Measurements from ENCODE around the gene CACNB2. TPM values are rescaled to one million over a fixed set of nuclear protein-coding genes. Genes with fewer than 3 reads are reported as not detected.

CACNB2 gene
- total RNA-seq, 2 donors from 2014 or later = 5.5 to 17.4 TPM

DNA sequence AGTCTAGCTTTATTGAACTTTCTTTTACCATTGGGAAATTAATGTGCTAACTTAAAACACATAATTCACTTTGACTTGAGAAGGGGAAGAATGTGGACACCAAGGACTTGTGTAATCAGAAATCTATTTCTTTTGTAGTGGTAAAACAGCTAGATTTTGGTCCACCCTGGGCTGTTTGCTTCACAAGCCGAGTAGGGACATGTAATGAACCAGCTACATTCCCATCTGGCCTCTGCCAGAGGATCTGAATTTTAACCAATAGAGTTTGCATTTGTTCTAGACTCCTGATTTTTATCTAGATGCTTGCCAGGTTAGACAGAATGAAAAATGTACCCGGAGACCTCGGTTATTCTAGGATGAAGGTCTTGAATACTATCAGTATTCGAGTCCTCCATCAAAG, 1.9 kb downstream of the CACNB2 start:
- Histone ChIP-seq H3K4me1 (replicated peaks) (no peaks in the 10 kb centered on the region), H3K4me3 (peak overlapping the region in 1 of 2 donors; percentile 59), H3K27me3 (replicated peaks; ENCODE audit: insufficient read depth) (no peaks in the 10 kb centered on the region), H3K36me3 (no peaks in the 10 kb centered on the region), H3K9me3 (no peaks in the 10 kb centered on the region), H3K27ac (peak overlapping the region; percentile 82 to 88)
- TF ChIP-seq, protein P1, sequence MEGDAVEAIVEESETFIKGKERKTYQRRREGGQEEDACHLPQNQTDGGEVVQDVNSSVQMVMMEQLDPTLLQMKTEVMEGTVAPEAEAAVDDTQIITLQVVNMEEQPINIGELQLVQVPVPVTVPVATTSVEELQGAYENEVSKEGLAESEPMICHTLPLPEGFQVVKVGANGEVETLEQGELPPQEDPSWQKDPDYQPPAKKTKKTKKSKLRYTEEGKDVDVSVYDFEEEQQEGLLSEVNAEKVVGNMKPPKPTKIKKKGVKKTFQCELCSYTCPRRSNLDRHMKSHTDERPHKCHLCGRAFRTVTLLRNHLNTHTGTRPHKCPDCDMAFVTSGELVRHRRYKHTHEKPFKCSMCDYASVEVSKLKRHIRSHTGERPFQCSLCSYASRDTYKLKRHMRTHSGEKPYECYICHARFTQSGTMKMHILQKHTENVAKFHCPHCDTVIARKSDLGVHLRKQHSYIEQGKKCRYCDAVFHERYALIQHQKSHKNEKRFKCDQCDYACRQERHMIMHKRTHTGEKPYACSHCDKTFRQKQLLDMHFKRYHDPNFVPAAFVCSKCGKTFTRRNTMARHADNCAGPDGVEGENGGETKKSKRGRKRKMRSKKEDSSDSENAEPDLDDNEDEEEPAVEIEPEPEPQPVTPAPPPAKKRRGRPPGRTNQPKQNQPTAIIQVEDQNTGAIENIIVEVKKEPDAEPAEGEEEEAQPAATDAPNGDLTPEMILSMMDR (IDR thresholded peaks at IDR 0.05) = no peak
- TF ChIP-seq POLR2A (IDR thresholded peaks at IDR 0.05) (no peak), POLR2AphosphoS5 (IDR thresholded peaks at IDR 0.05) (no peak)
- intact Hi-C loops (cut with DNase I) = loop anchor here (5.0 kb wide), 3 partner anchors 40 to 230 kb away; no protein-coding TSS in a partner anchor
- no peak for DNase-seq (ENCODE audit: low spot score)
- 45% methylated on average over 4 of the region's 4 CpGs for WGBS

DNA sequence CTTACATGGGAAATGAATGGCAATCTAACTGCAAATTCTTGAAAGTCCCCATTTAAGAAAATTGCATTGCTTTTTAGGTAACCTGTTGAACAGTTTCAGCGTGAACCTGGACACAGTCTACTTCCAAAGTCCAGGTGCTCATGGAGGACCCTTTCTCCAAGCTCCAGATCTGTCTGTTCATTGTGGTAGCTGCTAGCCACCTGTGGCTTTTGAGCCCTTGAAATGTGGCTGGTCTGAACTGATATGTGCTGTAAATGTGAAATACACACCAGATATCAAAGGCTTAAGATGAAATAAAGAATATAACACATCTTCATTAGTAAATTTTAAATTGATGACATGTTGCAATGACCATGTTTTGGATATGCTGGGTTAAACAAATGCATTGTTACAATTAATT, 4.2 kb downstream of the CACNB2 start:
- intact Hi-C loops (cut with DNase I) = loop anchor here (5.0 kb wide), 3 partner anchors 38 to 232 kb away; no protein-coding TSS in a partner anchor
- Histone ChIP-seq H3K9me3 (no peaks in the 10 kb centered on the region), H3K4me1 (replicated peaks) (no peaks in the 10 kb centered on the region), H3K36me3 (no peaks in the 10 kb centered on the region), H3K27ac (no peak overlapping the region), H3K4me3 (no peak overlapping the region), H3K27me3 (replicated peaks; ENCODE audit: insufficient read depth) (no peaks in the 10 kb centered on the region)
- DNase-seq (ENCODE audit: low spot score) = no peak
- WGBS = 93% methylated on average over 1 of the region's 1 CpG
- TF ChIP-seq, protein P1 (IDR thresholded peaks at IDR 0.05) = no peak
- TF ChIP-seq POLR2A (IDR thresholded peaks at IDR 0.05) (no peak), POLR2AphosphoS5 (IDR thresholded peaks at IDR 0.05) (no peak)

DNA sequence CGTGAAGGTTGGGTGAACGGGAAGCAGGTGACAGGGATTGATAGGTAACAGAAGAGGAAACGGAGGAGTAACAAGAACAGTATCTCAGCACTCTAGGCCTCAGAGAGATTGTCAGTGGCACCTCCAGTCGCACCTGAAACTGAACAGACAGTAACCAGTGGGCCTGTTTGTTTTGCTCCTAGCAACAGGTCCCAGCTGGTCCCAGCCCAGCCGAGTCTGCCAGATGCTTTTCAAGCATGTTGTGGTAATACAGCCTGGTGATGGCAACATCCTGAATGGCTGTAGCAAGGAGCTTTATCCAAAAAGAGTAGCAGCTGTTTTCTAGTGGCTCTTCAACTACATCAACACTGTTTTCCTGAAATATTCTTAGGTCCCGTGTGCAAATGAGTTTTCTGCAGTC, 4.7 kb downstream of the CACNB2 start:
- TF ChIP-seq POLR2AphosphoS5 (IDR thresholded peaks at IDR 0.05) (no peak), POLR2A (IDR thresholded peaks at IDR 0.05) (no peak)
- TF ChIP-seq, protein P1 (IDR thresholded peaks at IDR 0.05) = no peak
- intact Hi-C loops (cut with DNase I) = loop anchor here (5.0 kb wide), 3 partner anchors 37 to 233 kb away; no protein-coding TSS in a partner anchor
- no peaks in the 10 kb centered on the region for H3K36me3 ChIP-seq
- no peaks in the 10 kb centered on the region for H3K4me1 ChIP-seq (replicated peaks)
- no peak overlapping the region for H3K27ac ChIP-seq
- WGBS = 33% methylated on average over 6 of the region's 6 CpGs
- H3K4me3 ChIP-seq = no peak overlapping the region
- DNase-seq (ENCODE audit: low spot score) = peak; percentile 47
- no peaks in the 10 kb centered on the region for H3K27me3 ChIP-seq (replicated peaks; ENCODE audit: insufficient read depth)
- no peaks in the 10 kb centered on the region for H3K9me3 ChIP-seq

DNA sequence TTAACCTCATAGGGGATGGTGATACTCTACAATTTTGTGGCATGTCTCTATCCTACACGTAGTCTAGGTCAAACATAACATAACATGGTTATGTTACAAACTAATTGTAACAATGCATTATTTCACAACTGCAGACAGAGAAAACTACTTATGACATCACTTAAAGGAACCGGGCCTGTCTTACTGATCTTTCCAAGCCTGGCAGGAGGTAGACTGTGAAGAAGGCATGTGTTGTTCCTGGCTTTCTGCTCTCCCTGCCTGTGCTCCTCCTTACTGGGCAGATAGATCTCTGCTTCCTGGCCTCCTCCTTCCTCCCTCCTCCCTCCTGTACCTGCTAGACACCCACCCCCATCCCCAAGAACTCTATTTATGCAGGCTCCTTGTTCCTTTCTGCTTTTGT, 5.4 kb downstream of the CACNB2 start:
- no peaks in the 10 kb centered on the region for H3K27me3 ChIP-seq (replicated peaks; ENCODE audit: insufficient read depth)
- no peaks in the 10 kb centered on the region for H3K9me3 ChIP-seq
- TF ChIP-seq POLR2A (IDR thresholded peaks at IDR 0.05) (no peak), POLR2AphosphoS5 (IDR thresholded peaks at IDR 0.05) (no peak)
- TF ChIP-seq, protein P1 (IDR thresholded peaks at IDR 0.05) = no peak
- WGBS = 59% methylated on average over 2 of the region's 2 CpGs
- H3K27ac ChIP-seq = peak overlapping the region; percentile 25 to 46
- no peak for DNase-seq (ENCODE audit: low spot score)
- no peaks in the 10 kb centered on the region for H3K36me3 ChIP-seq
- no peaks in the 10 kb centered on the region for H3K4me1 ChIP-seq (replicated peaks)
- H3K4me3 ChIP-seq = no peak overlapping the region
- intact Hi-C loops (cut with DNase I) = no loop called here

DNA sequence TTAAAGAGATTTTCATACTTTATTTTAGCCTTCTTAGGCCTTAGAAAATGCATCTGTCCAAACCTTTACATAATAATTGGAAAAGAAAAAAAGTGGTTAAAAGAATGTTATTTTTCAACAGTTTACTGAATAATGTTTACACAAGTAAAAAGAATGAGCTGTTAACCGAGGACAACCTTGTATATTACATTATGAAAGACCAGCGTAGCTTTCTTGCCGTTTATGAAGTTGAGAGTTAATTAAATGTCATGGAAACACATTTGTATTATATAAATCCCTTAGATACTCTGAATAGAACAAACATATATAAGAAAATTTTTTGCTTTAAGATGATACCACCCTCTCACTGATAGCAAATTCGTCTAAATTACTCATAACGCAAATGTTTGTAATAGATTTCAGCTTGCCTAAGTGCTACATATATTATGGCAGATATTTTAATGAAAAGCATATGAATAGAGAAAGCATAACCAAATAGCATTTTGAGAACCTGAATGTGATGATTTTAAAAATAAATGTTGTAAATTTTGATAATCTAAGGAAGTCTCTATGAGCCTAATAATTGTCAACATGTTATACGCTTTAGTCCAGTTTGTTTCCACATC, 9.1 kb downstream of the CACNB2 start:
- WGBS = 81% methylated on average over 6 of the region's 6 CpGs
- DNase-seq (ENCODE audit: low spot score) = no peak
- no peak overlapping the region for H3K27ac ChIP-seq
- intact Hi-C loops (cut with DNase I) = no loop called here
- H3K4me1 ChIP-seq (replicated peaks) = no peaks in the 10 kb centered on the region
- H3K36me3 ChIP-seq = no peaks in the 10 kb centered on the region
- H3K9me3 ChIP-seq = no peaks in the 10 kb centered on the region
- no peak overlapping the region for H3K4me3 ChIP-seq
- no peak for TF ChIP-seq POLR2AphosphoS5 (IDR thresholded peaks at IDR 0.05)
- TF ChIP-seq, protein P1 (IDR thresholded peaks at IDR 0.05) = no peak
- TF ChIP-seq POLR2A (IDR thresholded peaks at IDR 0.05) = no peak
- H3K27me3 ChIP-seq (replicated peaks; ENCODE audit: insufficient read depth) = no peaks in the 10 kb centered on the region

Data from prostate gland (tissue), 2 donors.